Left hindlimb (tissue), 1 donor: Measurements from ENCODE around the gene TSPAN17.

Source experiments
- DNase-seq: peaks from one replicate; pipeline ENCODE4 v3.0.0-alpha.2; 2018

TSPAN17 gene

DNA sequence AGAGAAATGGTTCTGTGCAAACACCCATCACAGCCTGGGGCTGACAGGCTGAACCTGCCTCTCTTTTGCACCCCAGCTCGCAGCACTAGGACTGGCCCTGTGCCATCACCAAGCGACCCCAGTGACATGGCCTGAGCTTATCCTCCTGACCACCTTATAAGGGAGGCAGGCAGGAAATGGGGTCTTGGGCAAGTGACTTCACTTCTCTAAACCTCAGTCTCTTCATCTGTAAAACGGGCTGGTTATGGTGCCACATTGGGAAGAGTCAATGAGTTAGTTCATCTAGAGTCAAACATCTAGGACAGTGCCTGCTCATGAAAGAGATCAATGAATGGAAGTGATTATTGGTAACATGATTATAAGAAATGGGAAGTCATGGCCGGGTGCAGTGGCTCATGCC lies 23.1 kb upstream of the TSPAN17 start:
- DNase-seq, result no peak

GRCh38 chr5:176624938-176625337 lies 22.3 kb upstream of the TSPAN17 start:
- DNase-seq, result no peak

GRCh38 chr5:176625512-176625911 lies 21.8 kb upstream of the TSPAN17 start:
- no peak for DNase-seq

GRCh38 chr5:176625966-176626875 lies 21.1 kb upstream of the TSPAN17 start:
- no peak for DNase-seq

- no peak for DNase-seq
Measured at GRCh38 chr5:176626876-176627236, 20.4 kb upstream of the TSPAN17 start.

- no peak for DNase-seq
Measured at GRCh38 chr5:176627582-176627981, 19.7 kb upstream of the TSPAN17 start.

- no peak for DNase-seq
Measured at GRCh38 chr5:176628406-176629228, 18.7 kb upstream of the TSPAN17 start.

GRCh38 chr5:176629317-176629852 lies 17.9 kb upstream of the TSPAN17 start:
- no peak for DNase-seq

DNA sequence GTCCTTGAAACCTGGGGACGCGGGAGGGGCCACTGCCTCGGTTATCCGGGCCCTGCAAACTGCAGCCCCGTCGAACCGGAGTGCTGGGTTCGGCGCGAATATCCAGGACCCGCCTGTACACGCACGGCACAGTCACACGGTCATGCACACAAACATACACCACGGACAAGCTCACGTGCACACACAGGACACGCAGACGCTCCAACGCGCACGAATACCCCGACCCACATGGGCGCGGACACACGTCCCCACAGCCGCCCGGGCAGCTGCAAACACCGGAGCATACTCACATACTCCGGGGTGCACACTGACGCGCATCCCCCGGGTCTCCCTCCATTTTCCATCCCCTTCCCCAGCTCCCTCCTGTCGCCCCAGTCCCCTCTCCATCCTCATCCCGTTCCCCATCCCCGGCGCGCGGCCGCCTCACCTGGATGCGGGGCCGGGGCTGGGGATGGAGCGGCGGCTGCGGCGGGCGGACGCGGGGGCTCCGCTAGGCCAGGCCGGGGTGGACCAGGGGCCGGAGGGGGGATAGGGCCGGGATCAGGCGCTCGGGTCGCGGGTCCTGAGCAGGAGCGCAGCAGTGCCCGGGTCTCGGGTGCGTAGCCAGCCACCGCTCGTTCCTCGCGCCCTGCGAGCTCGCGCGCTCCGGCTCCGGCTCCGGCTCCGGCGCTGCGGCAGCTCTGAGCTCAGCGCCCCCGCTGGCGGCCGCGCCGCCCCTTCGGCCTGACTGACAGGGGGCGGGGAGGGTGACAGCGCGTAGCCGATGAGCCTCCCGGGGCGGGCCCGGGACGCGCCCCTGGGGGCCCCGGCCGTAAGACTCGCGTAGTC lies 17.2 kb upstream of the TSPAN17 start, which contains the start of the genes EIF4E1B and SNCB:
TSS of gene EIF4E1B (plus strand) at position 823 of the 828 bp plus-strand sequence. CDS start 12,113 bp downstream, outside the sequence.
TSS of gene SNCB (minus strand) at position 682 of the 828 bp plus-strand sequence. CDS start 880 bp downstream, outside the sequence.
- DNase-seq, result no peak

GRCh38 chr5:176630681-176631222 lies 16.5 kb upstream of the TSPAN17 start:
- DNase-seq, result no peak

- no peak for DNase-seq
Measured at GRCh38 chr5:176631383-176632200, 15.7 kb upstream of the TSPAN17 start.

DNA sequence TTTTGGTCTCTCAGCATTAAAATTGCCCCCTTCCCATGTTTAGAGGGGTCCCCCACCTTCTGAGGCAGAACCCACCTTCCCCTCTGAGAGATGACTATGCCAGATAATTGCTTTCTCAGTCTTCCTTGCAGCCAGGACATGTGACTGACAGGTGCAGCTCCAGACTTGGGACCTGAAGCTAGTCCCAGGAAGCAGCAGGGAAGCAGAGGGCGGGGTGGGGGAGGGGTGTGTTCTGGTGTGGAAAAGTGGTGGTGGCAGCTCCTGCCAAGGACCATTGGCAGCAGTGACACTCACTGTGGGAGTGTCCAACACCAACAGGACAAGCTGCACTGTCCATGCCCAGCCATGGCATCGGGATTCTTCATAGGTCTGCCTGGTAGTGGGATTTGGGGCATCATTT lies 14.5 kb upstream of the TSPAN17 start:
- DNase-seq, result no peak

GRCh38 chr5:176633598-176633997 lies 13.7 kb upstream of the TSPAN17 start:
- DNase-seq, result no peak

- DNase-seq, result no peak
Measured at GRCh38 chr5:176636426-176636825, 10.9 kb upstream of the TSPAN17 start.

- DNase-seq, result no peak
Measured at GRCh38 chr5:176637556-176637955, 9.7 kb upstream of the TSPAN17 start.

GRCh38 chr5:176638437-176638836 lies 8.8 kb upstream of the TSPAN17 start:
- no peak for DNase-seq

GRCh38 chr5:176639208-176639607 lies 8.1 kb upstream of the TSPAN17 start:
- no peak for DNase-seq

- DNase-seq, result no peak
Measured at GRCh38 chr5:176639981-176640380, 7.3 kb upstream of the TSPAN17 start.

DNA sequence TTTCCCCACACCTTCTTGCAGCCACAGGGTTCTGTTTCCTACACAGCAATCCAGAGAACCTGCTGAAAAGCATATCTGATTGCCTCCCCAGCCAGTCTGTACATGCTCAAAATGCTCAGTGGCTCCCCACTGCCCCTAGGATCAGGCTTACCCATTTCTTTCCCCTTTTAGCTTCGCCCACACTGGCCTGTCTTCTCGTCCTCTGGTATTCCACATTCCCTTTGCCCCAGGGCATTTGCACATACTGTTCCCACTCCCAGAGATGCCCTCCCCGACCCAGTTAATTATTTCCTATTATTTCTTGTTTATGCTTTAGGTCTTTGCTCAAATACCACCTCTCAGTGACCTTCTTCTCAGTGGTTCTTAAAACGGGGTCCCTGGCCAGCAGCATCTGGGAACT lies 6.7 kb upstream of the TSPAN17 start:
- no peak for DNase-seq

DNA sequence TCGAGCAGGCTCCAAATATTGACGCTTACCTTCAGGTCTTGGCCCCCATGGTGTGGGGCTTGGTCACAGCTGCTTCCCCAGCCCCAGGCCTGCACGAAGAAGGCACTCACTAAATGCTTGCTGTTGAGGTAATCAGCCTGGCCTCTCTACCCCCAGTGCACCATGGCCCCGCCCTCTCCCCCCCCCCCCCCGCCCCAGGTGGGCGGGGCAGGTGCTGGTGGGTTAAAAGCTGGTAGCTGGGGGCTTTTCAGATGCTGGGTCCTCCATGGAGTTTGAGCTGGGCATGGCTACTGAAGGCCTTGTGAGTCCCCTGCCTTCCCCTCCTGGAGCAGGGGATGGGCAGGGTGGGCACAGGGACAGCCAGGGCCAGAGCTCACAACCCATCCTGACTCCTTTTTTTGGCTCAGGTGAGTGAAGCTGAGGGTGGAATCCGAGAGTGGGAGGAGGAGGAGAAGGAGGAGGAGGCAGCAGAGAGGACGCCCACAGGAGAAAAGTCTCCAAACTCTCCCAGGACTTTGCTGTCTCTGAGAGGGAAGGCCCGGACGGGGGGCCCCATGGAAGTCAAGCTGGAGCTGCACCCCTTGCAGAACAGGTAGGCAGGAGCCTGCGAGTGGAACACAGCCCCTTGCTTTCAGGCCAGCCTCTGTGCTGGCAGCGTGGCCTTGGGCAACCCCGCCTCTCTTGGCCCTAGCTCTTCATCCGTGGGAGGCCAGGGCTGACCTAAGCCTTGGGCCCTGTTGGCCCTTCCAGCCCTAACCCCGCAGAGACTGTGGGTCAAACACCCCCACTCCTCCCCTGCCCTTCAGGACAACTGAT lies 4.4 kb upstream of the TSPAN17 start:
- DNase-seq, result no peak
